Activated CD8-positive, alpha-beta memory T cell treated with anti-CD3 and anti-CD28 coated beads, Interleukin-2, amount 50 U/mL, for 1 hour (primary cell): ENCODE measurements around the gene TINCR.

Experiments
- DNase-seq: peaks from one replicate; pipeline ENCODE4 v3.0.0-alpha.2; 2020; ENCODE audit errors: extremely low read depth

Gene TINCR

GRCh38 chr19:5512715-5513114, 55.0 kb downstream of the TINCR start:
- DNase-seq = no peak
